ENCODE data around the gene RASA1.
A peak's percentile ranks its signal among the peaks of the same experiment; 100 is the strongest.
"Not testable (repeated sequence)": the region's sequence is repeated elsewhere in the genome, so short reads cannot be mapped to it uniquely, and the experiment has no call there.

Gene RASA1

DNA sequence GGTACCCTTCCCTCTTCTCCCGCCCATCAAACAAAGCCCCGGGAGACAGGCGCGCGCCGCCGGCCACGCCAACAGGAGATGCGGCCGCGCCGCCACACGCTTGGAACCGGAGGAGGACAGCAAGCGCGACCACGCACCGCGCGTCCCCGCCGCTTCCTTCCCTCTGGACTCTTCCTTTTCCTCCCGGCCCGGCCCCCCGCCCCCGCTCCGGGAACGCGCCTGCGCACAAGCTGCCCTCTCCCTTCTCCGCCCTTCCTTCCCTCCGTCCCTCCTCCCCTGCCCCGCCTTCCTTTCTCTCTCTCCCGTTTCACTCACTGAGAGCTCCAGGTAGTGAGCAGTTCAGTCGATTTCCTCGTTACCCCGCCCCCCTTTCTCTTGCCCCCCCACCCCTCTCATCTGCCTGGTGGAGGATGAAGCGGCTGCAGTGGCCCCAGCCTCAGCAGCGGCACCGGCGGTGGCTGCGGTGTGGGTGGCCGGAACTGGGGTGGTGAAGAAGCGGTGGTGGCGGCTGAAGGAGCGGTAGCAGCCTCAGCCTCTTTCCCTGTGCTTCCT, at the start of gene RASA1:
RASA1 (plus strand) TSS at position 310 of the 552 bp plus-strand sequence. CDS start 569 bp downstream, outside the sequence.
- DNase-seq: peak; percentile 87

- no peak for DNase-seq
Measured at GRCh38 chr5:87229780-87230179, 37.9 kb upstream of the RASA1 start.

- DNase-seq: no peak
Measured at GRCh38 chr5:87231037-87231808, 36.5 kb upstream of the RASA1 start.

GRCh38 chr5:87233143-87233542, 34.5 kb upstream of the RASA1 start:
- DNase-seq: no peak

DNA sequence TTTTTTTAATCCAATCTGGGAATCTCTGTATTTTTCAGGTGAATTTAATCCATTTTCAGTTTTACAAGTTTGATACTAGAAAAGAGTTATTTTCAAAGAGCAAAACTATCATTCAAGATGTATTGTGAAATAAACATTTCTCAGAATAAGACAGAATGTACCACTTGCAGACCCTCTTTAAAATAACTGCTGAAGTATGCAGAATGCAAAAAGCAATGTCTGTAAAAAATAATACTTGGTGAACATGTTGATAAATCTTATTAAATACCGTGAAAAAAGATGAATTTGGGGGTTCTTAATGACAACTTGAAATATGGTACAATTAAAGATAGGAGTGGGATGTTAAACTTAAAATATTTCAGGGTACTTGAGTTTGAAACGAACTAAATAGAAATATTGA, 26.1 kb upstream of the RASA1 start:
- DNase-seq: no peak

DNA sequence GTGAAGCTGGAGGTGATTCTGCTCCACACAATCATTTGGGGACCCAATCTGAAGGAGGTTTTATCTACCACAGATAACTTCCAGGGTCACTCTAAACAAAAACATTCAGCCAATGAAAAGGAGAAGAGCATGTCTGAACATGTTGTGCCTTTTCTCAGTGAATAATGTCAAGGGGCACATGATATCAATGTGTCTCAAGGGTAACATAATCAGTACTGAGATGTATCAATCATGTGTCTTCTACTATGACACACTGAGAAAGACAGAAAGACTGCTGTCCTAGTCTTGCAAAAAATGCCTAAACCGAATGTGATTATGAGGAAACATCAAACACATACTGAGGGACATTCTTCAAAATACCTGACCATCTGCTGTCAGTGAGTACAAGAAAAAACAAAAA, 25.4 kb upstream of the RASA1 start:
- DNase-seq: no peak

- no peak for DNase-seq
Measured at GRCh38 chr5:87243161-87243844, 24.4 kb upstream of the RASA1 start.

DNA sequence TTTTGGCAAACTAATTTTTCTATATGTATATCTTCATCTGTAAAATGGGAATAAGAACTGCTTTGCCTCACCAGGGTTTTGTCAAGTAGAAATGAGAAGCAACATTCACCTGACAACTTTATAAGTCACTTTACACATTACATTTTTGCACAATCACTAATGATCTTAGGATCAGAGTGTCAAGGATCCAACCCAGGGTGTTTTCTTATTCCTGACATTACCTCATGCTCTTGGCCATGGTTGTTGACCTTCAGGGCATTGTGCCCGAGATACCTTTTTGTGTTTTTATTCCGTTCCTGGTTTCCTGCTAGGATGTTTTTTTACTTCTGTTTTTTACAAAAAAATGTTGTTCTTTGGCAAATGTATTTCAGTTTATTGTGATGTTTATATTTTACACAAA, 22.2 kb upstream of the RASA1 start:
- DNase-seq: no peak

DNA sequence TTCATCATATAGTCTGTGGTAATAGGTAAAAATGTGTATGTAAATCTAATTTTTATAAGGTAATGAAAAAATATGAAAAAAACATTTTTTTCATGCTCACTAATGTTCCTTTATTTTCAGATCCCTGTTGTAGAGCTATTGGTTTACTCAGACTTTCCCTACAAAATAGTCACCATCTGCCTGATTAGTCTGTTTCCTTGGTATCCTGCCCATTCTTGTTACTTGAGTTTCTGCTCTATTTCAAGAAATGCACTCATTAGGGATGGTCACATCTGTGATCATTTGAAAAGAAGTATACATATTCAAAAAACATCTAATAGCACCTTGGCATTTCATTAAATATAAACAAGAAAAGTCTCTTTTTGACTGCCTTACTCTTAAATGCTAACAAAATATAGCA, 21.6 kb upstream of the RASA1 start:
- DNase-seq: no peak

DNA sequence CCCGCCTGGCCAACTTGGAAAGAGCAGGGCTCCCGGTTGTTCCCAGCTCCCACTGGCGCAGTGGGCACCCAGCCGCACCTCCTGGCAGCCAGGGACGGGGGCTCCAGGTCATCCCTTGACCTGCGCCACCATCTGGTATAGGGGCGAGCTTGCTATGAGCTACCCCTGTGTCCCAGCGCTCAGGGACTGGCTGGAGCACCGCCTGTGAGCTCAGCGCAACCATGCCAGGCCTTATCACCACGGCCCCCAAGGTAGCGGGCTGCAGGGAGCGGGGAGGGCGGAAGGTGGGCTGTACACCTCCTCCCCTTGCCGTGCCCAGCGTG, 15.4 kb upstream of the RASA1 start:
- no peak for DNase-seq

- DNase-seq: no peak
Measured at GRCh38 chr5:87254035-87254434, 13.6 kb upstream of the RASA1 start.

GRCh38 chr5:87258507-87258906, 9.2 kb upstream of the RASA1 start:
- no peak for DNase-seq

GRCh38 chr5:87260604-87261192, 7.0 kb upstream of the RASA1 start:
- DNase-seq: no peak

DNA sequence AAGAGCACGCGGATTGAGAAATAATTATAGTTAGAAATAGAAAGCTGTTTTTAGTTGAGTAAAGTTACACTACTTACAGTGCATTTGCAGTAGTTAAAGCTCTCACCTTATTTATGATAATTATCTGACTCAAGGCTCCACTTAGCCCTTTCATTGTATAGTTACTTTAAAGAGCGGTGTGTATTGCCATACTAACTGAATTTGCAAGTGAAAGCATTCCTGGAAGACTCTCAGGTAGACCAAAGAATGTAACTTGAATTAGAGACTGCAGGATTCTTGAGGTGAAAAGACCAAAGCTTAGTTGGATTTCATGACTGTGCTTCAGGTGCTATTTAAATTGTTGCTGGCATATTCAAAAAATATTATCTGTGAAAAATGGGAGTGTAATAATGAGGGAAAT, 4.2 kb upstream of the RASA1 start:
- no peak for DNase-seq

- DNase-seq: no peak
Measured at GRCh38 chr5:87266914-87267573, 639 bp upstream of the RASA1 start.

DNA sequence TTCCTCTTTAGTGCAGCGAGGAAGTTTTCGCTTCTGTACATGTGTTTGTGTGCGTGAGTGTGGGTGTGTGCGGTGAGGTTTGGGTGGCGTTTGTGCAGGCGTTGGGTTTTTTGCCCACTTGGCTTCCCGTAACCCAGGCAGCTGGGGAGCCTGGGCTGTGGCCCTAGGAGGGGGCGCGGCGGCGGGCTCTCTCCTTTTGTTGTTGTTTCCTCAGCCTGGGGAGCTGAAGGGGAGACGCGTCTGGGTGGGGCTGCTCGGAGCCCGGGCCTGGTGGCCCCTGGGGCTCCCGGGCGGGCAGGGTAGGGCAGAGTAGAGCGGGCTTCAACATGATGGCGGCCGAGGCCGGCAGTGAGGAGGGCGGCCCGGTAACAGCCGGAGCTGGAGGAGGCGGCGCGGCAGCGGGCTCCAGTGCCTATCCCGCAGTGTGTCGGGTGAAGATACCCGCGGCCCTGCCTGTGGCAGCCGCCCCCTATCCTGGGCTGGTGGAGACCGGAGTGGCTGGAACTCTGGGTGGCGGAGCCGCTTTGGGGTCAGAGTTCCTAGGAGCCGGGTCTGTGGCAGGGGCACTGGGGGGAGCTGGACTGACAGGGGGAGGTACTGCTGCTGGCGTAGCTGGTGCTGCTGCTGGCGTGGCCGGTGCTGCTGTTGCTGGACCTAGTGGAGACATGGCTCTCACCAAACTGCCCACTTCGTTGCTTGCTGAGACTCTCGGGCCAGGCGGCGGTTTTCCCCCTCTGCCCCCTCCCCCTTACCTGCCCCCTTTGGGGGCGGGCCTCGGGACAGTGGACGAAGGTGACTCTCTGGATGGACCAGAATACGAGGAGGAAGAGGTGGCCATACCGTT, 665 bp downstream of the RASA1 start:
- peak; percentile 66 for DNase-seq

DNA sequence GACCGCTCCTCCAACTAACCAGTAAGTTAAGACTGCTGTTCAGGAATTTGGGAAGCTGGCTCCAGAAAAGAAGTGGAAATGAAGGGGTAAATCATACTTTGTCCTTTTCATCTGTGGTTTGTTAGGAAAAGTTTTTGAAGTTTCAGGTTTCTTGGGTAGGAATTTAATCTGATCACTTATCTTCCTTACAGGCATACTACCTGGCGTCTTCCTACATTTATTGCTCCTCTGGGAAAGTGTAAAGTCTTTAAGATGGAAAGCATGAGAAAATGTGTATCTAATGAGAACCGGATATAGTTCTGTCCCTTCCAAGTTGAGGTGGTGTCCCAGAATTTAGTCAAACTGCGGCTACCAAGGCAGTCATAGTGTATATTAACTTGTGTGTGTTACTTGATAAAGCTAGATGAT, 1.3 kb downstream of the RASA1 start:
- DNase-seq: no peak

DNA sequence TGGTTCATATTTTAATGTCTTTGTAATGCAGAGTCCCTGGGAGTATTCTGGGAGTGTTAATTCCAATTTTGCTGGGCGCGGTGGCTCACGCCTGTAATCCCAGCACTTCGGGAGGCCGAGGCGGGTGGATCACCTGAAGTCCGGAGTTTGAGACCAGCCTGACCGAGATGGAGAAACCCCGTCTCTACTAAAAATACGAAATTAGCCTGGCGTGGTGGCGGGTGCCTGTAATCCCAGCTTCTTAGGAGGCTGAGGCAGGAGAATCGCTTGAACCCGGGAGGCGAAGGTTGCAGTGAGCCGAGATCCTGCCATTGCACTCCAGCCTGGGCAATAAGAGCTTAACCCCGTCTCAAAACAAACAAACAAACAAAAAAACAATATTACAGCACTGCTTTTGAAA, 3.2 kb downstream of the RASA1 start:
- DNase-seq: not testable (repeated sequence)

DNA sequence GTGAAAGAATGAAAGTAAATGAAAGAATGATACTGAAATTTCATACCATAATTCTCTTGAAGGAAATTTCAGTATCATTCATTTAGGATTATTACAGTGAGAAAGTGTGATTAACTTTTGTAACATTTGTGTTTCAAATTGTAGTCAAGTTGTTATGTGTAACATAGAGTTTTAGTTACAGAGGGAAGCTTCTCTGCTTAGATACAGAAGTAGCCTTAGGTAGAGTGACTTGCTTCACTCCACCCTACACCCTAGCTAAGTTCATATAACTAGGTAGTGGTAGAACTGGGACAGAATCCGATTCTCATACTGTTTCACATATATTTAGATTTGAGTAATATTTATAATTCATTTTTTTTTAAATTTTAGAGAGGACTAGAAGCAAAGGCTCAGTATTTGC, 9.0 kb downstream of the RASA1 start:
- no peak for DNase-seq

DNA sequence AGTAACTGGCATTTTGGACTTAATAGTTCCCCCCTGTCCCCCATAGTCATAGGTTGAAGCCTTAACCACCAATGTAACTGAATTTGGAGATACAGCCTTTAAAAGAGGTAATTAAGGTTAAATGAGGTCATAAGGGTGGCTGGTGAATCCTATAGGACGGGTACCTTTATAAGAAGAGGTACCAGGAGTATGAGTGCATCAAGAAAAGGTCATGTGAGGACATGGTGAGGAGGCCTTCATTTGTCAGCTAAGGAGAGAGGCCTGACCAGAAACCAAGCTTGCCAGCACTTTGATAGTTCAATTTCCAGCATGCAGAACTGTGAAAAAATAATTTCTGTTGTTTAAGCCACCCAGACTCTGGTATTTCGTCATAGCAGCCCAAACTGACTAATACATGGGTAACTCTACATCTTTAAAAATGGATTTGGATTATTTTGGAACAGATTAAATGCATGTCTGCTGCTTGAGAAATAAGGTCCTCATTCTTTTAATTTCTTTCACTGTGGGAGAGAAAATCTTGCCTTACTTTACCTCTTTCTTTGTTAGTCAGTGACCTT, 9.7 kb downstream of the RASA1 start:
- no peak for DNase-seq

DNA sequence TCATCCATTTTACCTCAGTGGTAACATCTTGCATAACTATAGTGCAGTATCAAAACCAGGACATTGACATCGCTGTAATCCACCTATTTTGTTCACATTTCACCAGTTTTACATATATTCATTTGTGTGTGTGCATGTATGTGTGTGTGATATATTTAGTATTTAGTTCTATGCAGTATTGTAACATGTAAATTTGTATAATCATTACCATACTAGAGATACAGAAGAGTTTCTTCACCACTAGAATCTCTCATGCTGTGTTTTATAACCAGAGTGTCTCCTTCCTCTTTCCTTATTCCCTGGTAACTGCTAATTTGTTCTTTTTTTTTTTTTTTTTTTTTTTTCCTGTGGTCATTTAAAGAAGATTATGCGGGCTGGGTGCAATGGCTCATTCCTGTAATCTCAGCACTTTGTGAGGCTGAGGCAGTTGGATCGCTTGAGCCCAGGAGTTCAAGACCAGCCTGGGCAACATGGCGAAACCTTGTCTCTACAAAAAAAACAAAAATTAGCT, 11.0 kb downstream of the RASA1 start:
- no peak for DNase-seq

- no peak for DNase-seq
Measured at GRCh38 chr5:87282269-87282668, 14.6 kb downstream of the RASA1 start.

Data from stimulated activated CD4-positive, alpha-beta T cell treated with anti-CD3 and anti-CD28 coated beads, Interleukin-12 subunit alpha, Interleukin-12 subunit beta, amount 100 ng/mL, for 4 hours (primary cell).